ENCODE results near the gene IGFALS.

DNA sequence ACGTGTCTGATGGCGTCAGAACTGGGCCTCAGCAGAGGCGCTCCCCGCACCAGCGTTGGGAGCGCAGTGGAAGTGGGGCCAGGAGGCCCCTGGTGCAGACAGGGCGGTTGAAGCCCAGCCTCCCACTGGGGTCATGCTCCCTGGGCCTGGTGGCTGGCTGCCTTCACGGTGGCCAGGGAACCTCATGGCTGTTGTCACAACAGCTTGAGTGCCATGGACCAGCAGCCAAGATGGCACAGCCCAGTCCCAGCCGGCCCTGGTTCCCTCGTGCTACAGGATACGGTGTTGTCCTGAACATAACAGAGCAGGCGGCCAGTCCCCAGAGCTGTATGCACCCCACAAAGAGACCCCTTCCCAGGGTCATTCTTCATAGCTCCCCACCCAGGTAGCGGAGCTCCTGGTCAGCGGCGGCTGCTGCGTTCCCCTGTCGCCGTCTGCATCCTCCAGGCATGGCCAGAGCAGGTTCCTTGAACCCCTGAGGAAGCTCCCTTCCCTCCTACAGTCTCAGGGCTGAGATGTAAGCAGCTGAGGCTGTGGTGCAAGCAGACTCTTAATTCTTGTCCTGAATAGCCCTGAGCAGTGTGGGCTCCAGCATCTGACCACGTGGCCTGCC is 51.8 kb downstream of the IGFALS start:
- TF ChIP-seq, protein P1, sequence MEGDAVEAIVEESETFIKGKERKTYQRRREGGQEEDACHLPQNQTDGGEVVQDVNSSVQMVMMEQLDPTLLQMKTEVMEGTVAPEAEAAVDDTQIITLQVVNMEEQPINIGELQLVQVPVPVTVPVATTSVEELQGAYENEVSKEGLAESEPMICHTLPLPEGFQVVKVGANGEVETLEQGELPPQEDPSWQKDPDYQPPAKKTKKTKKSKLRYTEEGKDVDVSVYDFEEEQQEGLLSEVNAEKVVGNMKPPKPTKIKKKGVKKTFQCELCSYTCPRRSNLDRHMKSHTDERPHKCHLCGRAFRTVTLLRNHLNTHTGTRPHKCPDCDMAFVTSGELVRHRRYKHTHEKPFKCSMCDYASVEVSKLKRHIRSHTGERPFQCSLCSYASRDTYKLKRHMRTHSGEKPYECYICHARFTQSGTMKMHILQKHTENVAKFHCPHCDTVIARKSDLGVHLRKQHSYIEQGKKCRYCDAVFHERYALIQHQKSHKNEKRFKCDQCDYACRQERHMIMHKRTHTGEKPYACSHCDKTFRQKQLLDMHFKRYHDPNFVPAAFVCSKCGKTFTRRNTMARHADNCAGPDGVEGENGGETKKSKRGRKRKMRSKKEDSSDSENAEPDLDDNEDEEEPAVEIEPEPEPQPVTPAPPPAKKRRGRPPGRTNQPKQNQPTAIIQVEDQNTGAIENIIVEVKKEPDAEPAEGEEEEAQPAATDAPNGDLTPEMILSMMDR (IDR thresholded peaks at IDR 0.05), result no peak
- TF ChIP-seq POLR2A (IDR thresholded peaks at IDR 0.05), result no peak

All from heart left ventricle (tissue), 13 donors.